Stomach (tissue), 4 donors: ENCODE data around the gene PRR33.

Experiments
- EP300 ChIP-seq: sonication (generic); formaldehyde crosslinking; IDR thresholded peaks from one replicate; pipeline ENCODE4 v1.6.1; 2017; ENCODE audit warnings: antibody characterized with exemption
- POLR2A ChIP-seq, 4 donors: fragments of 450-650 bp; IDR thresholded peaks; one replicate each; pipeline ENCODE4 v1.6.1; 2016; ENCODE audit warnings: antibody characterized with exemption in 4 of 4, control low read depth in 2 of 4, mild to moderate bottlenecking in 1 of 4, moderate library complexity in 1 of 4
- TF ChIP-seq, protein P1 (sequence below), 7 experiments: fragments of 450-650 bp in 4 of 7; fragments of 200-600 bp in 3 of 7; sonication (generic) in 3 of 7; IDR thresholded peaks; one replicate each; pipeline ENCODE4 v1.5.1; 2016 to 2019; ENCODE audit warnings: antibody characterized with exemption in 7 of 7, control low read depth in 2 of 7, mild to moderate bottlenecking in 1 of 7

DNA sequence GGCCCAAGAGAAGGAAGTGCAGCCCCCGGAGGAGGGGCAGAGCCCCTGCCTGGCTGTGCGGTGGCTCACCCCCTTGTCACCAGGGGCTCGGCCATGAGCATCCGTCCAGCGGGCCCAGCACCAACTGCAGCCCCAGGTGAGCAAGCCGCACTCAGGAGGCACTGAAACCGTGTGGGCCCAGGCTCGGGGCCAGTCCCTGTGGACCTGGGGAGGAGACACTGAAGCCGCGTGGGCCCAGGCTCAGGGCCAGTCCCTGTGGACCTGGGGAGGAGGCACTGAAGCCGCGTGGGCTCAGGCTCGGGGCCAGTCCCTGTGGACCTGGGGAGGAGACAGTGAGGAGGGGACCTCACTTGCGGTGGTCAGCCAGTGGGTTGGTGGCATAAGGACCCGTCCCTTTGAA is 24.9 kb downstream of the PRR33 start:
- TF ChIP-seq POLR2A (IDR thresholded peaks at IDR 0.05) (no peak), EP300 (no peak)
- TF ChIP-seq, protein P1, sequence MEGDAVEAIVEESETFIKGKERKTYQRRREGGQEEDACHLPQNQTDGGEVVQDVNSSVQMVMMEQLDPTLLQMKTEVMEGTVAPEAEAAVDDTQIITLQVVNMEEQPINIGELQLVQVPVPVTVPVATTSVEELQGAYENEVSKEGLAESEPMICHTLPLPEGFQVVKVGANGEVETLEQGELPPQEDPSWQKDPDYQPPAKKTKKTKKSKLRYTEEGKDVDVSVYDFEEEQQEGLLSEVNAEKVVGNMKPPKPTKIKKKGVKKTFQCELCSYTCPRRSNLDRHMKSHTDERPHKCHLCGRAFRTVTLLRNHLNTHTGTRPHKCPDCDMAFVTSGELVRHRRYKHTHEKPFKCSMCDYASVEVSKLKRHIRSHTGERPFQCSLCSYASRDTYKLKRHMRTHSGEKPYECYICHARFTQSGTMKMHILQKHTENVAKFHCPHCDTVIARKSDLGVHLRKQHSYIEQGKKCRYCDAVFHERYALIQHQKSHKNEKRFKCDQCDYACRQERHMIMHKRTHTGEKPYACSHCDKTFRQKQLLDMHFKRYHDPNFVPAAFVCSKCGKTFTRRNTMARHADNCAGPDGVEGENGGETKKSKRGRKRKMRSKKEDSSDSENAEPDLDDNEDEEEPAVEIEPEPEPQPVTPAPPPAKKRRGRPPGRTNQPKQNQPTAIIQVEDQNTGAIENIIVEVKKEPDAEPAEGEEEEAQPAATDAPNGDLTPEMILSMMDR (IDR thresholded peaks at IDR 0.05): no peak
